Measurements from ENCODE around the gene RAB39A.

RAB39A gene

GRCh38 chr11:107963091-107963490 lies 34.8 kb downstream of the RAB39A start:
- DNase-seq, result no peak

GRCh38 chr11:107969219-107969618 lies 41.0 kb downstream of the RAB39A start:
- DNase-seq, result no peak

DNA sequence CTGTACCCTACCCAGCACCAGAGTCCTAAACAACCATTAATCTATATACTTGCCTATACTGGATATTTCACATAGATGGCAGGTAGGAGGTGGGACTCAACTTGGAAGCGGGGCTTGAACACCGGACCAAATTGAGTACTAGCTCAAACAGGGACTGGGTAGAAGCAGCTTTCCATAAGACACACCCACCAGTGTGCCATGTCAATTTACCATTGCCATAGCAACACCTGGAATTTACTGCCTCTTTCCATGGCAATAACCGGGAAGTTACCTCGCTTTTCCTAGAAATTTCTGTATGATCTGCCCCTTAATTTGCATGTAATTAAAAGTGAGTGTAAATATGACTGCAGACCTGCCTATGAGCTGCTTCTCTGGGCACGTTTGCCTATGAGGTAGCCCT lies 41.8 kb downstream of the RAB39A start:
- no peak for DNase-seq

- no peak for DNase-seq
These were observed 45.4 kb downstream of the RAB39A start for GRCh38 chr11:107973641-107974040.

DNA sequence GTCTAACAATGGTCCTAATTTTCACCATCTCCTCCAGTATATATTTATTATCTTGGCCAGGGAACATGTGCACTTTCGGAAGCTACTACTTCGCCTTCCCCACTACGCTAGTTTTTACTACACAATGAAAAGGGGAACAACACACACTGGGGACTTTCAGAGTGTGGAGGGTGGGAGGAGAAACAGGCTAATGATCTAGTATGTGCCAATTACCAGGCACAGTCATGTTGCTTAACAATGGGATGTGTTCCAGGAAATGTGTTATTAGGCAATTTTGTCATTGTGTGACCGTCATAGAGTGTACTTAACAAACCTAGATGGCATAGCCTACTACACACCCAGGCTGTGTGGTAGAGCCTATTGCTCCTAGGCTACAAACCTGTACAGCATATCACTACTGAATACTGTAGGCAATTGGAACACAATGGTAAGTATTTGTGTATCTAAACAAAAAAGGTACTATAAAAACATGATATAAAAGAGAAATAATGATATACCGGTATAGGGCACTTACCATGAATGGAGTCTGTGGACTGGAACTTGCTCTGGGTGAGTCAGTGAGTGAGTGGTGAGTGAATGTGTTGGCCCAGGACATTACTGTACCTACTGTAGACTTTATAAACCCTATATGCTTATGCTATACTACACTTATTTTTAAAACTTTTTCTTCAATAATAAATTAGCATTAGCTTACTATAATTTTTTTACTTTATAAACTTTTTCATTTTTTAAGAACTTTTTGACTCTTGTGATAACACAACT lies 60.3 kb downstream of the RAB39A start:
- no peak for DNase-seq

DNA sequence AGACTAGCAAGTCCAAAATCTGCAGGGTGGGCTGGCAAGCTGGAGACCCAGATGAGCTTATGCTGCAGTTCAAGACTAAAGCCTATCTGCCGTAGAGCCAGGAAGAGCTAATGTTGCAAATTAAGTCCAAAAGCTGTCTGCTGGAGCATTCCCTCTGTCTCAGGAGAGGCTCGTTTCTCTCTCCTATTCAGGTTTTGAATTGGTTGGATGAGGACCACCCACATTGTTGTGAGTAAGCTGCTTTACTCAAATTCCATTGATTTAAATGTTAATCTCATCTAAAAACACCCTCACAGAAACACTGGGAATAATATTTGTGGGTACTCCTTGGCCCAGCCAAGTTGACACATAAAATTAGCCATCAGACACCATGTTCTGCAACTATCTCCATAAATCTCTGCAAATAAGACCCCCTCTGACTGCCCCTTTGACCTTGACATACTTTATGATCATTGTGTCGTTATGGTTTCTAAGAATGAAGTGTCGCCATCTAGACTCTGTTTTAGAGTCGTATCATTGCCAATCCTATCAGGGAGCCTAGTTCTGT lies 63.7 kb downstream of the RAB39A start:
- DNase-seq, result no peak

DNA sequence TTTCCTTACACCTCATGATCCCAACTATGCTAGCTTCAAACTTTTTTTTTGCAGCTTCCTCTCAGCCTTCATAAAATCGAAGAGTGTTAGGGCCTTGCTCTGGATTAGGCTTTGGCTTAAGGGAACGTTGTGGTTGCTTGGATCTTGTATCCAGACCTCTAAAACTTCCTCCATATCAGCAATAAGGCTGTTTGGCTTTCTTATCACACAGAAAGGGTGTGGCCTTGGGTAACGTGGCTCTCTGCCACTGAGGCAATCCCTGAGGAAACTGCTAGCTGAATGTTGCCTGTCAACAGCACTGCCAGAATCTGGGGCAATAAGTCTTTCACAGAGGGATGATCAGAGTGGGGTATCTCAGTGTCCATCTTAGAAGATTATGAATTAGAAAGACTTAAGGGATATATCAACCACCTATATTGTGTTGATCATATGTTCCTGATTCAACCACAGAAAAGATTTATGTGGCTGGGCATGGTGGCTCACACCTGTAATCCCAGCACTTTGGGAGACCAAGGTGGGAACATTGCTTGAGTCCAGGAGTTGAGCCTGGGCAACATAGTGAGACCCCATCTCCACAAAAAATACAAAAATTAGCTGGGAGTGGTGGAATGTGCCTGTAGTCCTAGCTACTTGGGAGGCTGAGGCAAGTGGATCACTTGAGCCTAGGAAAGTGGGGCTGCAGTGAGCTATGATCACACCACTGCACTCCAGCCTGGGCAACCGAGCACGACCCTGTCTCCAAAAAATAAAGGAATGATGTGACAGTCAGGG lies 67.9 kb downstream of the RAB39A start:
- DNase-seq, result no peak

- DNase-seq, result no peak
These were observed 70.5 kb downstream of the RAB39A start for GRCh38 chr11:107998761-107999160.

DNA sequence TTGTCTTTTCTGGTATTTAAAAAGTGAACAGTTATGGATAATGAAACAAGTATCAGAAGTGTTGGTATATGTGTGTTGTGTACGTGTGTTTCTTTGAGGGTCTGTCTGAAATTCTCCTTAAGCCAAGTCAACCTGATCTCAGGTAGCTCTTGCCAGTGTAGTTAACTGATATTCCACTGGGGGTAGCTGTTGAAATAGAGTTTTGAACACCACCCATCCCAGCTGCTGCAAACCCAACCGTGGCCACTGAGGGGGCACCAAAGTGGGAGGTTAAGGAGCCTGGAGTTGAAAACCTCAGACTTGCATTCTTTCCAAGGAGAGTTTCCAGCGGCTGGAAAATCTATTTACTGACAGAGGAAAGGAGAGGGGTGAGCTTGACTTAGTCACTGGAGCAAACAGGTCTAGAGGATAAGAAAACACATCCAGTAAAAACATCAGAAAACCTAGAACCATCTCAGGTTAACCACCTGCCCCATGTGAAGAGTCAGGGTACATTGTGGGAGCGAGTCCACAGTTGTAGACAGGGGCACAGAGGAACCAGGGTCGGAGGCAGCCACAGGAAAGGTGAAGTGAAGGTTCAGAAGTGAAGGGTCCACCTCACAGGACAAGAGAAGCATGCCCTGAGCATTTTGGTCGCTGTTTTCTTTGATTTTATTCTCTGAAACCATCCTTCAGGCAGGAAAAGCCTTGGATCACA lies 71.7 kb downstream of the RAB39A start:
- peak; percentile 60 for DNase-seq

- no peak for DNase-seq
These were observed 74.2 kb downstream of the RAB39A start for GRCh38 chr11:108002476-108002875.

DNA sequence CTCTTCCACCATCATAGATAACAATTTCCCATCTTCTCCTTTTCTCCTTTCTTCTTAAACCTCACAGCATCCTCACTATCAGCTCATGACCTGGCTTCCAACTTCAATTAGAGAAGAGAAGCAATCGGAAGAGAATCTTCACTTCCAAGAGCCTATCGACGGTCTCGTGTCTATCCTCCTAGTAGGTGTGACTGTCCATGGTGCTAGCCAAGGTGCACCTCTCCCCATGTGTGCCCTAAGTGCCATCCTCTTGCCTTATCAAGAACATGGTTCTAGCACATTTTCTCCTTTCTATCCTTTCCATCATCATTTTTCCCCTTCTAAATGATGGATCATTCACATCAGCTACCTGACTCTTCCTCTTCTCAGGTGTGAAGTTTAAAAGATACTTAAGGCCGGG lies 75.4 kb downstream of the RAB39A start:
- DNase-seq, result no peak

DNA sequence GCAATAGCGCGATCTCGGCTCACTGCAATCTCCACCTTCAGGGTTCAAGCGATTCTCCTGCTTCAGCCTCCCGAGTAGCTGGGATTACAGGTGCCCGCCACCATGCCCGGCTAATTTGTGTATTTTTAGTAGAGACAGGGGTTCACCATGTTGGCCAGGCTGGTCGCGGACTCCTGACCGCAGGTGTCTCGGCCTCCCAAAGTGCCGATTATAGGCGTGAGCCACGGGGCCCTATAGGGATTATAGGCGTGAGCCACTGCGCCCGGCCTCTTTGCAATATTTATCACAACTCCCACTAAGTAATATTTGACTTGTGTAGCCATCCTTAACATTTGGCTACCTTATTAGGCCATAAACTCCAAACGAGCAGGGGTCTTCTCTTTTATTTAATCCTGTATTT lies 79.6 kb downstream of the RAB39A start:
- no peak for DNase-seq

DNA sequence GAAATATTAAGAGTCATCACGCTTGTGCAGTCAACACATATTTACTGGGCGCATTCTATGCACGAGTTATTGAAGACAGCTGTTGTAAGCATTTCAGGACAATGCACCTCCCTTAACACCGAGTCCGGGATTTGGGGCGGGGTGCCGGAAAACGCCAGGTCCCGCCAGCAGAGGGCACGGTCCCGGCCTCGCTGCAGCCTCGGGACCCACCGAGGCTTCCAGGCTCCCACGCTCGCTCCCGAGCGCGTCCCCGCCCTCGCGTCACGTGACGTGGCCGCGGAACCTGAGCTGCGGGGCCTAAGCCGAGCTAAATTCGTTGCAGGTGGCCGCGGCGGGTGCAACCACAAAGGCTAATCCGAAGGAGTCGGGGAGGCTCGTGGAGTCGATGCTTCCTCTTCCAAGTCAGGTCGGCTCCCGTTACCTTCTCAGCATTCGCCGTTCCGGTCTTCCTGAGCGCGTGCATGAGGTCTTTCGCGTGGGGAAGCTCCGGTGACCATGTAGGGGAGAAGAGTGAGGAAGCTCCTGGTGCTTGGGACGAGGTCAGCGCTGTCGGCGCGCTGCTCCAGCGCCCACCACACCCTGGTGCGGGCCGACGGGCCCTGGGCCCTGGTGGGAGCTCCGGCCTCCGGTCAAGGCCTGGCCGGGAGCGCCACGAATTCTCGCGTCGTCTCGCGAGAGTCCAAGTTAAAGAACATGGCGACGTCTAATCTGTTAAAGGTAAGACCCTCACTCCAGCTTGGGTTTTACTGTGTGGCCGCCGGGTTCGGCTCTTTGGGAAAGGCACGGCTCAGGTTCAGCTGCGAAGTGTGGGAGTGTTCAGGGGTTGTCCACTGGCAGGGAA lies 80.6 kb downstream of the RAB39A start, which contains the start of gene CUL5:
Gene CUL5, plus strand, starts transcription at position 243 of the 841 bp plus-strand sequence. Its CDS starts 451 bp downstream, at position 694.
- peak; percentile 95 for DNase-seq

DNA sequence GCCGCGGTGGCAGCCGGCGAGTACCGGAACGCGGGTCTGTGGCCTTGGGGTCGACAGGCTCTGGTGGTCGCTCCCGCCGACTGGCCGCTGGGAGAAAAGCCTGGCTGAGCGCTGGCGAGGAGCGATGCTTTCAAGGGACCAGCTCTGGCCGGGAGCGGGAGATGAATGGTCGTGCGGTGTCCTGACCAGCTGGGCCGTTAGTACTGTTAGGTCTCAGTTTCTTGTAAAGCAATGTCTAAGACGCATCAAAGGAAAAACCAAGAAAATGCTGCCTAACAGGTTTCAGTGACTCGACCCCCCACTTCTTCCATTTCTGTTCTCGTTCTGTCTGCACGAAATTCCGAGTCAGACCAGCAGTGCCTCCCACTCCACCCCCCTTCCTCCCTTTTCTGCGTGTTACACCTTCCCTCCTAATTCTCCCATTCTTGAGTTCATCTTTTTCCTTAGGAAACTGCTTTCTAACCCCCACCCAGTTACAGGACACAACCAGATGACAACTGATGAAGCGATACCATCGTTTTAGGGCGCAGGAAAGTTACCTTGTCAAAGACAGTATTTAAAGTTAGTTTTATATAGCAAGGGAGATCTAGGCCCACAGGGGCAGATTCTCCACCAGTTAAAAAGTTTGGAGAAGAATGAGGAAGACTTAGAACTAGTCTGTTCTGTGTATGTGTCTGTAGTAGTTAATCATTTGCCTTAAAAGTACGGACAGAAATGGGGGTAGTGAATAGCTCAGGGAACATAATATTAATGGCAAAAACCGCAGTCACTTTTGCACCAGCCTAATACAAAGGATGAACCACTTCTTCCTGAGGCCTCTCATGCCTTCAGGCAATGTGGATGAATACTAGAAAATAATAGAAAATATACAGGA lies 81.5 kb downstream of the RAB39A start:
- no peak for DNase-seq

- no peak for DNase-seq
These were observed 84.0 kb downstream of the RAB39A start for GRCh38 chr11:108012139-108012725.

Data from activated CD8-positive, alpha-beta memory T cell treated with anti-CD3 and anti-CD28 coated beads, Interleukin-2, amount 50 U/mL, for 48 hours (primary cell).